CD4-positive, alpha-beta T cell treated with Interleukin-6 at 100 ng/mL for 8 hours (primary cell): ENCODE results near the gene NPM3.
A peak's percentile ranks its signal among the peaks of the same experiment; 100 is the strongest.

ENCODE experiments used
- DNase-seq: peaks from one replicate; pipeline ENCODE4 v3.0.0-alpha.2; 2020; ENCODE audit warnings: mixed read lengths, low spot score

Gene NPM3

GRCh38 chr10:101782811-101783735 is at the start of gene NPM3:
NPM3 (minus strand) TSS chr10:101783446; CDS start chr10:101783390, 56 bp downstream.
- peak; percentile 73 for DNase-seq

GRCh38 chr10:101832325-101832771 is 49.1 kb upstream of the NPM3 start:
- no peak for DNase-seq

GRCh38 chr10:101831169-101831811 is 48.0 kb upstream of the NPM3 start:
- no peak for DNase-seq

- DNase-seq, result peak; percentile 95
Observed at GRCh38 chr10:101830322-101831168, 47.3 kb upstream of the NPM3 start.

GRCh38 chr10:101829561-101830315 is 46.5 kb upstream of the NPM3 start:
- DNase-seq, result peak; percentile 69

- DNase-seq, result no peak
Observed at GRCh38 chr10:101828766-101829551, 45.7 kb upstream of the NPM3 start.

- no peak for DNase-seq
Observed at GRCh38 chr10:101827919-101828600, 44.8 kb upstream of the NPM3 start.

- DNase-seq, result no peak
Observed at GRCh38 chr10:101826852-101827434, 43.7 kb upstream of the NPM3 start.

- no peak for DNase-seq
Observed at GRCh38 chr10:101824736-101825135, 41.5 kb upstream of the NPM3 start.

- no peak for DNase-seq
Observed at GRCh38 chr10:101818872-101819633, 35.8 kb upstream of the NPM3 start.

GRCh38 chr10:101818119-101818871 is 35.0 kb upstream of the NPM3 start, which contains the start of gene OGA:
OGA (minus strand) TSS chr10:101818444; CDS start chr10:101818022, 422 bp downstream.
- peak; percentile 100 for DNase-seq

- peak; percentile 23 for DNase-seq
Observed at GRCh38 chr10:101817337-101818118, 34.3 kb upstream of the NPM3 start.

GRCh38 chr10:101816913-101817336 is 33.7 kb upstream of the NPM3 start:
- no peak for DNase-seq

GRCh38 chr10:101816376-101816775 is 33.1 kb upstream of the NPM3 start:
- no peak for DNase-seq

- DNase-seq, result no peak
Observed at GRCh38 chr10:101814466-101815071, 31.3 kb upstream of the NPM3 start.

GRCh38 chr10:101812606-101813005 is 29.4 kb upstream of the NPM3 start:
- no peak for DNase-seq

- DNase-seq, result no peak
Observed at GRCh38 chr10:101807158-101807557, 23.9 kb upstream of the NPM3 start.
